Activated CD8-positive, alpha-beta memory T cell treated with anti-CD3 and anti-CD28 coated beads, Interleukin-2, amount 50 U/mL, for 48 hours (primary cell): ENCODE measurements around the gene FAAH.

Experiments used
- DNase-seq: peaks from one replicate; pipeline ENCODE4 v3.0.0-alpha.2; 2020

Gene FAAH

DNA sequence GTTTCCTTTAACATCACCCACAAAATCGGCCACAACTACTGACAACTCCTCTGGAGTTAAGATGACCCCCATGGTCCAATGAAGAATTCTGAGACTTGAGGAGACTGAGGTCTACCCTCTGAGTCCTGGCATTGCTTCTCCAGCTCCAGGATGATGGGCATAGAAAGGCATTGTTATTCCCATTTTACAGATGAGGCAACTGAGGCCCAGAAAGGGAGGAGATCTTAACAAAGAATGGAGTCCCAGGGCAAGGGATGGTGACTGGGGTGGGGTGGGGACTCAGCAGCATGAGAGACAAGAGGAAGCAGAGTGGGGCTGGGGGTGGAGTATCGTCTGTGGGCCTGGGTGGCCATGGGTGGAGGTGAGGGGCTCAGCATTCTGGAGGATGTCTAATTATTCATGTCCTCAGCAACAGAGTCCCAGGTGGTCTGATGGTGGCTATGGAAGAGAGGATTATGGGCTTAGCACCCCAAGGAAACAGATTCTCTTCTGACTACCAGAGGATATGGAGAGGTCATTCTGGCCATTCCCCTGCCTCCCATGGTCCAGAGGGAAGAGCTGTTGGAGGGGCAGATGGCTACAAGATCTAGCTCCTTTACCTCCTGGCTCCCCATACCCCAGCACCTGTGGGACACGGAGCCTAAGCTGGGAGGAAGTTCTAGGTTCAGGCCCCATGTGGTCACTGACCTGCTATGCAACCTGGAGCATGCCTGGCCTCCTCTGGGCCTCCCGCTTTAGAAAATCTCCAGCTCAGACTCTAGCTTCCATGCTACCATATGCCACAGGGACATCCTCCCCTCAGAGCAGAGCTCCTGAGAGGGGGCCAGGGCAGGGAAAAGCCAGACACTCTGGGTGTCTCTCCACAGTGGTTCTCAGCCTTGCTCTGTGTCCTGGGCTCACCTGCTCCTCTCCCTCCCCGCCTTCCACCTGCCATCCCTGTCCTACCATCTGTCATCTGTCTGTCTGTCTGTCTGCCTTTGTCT lies 58.1 kb downstream of the FAAH start:
- no peak for DNase-seq

DNA sequence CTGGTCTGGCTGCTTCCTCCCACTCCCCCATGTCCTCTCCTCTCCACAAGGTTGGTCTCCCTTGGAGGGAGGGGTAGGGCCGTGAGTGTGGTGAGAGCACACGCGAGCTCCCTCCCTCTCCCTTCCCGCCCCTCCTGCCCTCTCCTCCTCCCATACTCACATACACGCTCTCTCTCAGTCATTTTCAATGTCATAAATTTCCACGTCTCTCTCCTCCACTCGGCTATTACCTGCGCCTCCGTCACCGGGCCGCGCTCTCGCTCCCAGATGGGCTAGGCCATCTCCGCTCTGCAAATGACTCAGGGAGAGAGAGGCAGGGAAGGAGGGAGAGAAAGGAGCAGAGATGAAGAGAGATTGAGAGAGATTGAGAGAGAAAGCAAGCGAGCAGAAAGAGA lies 58.8 kb downstream of the FAAH start:
- DNase-seq: no peak

DNA sequence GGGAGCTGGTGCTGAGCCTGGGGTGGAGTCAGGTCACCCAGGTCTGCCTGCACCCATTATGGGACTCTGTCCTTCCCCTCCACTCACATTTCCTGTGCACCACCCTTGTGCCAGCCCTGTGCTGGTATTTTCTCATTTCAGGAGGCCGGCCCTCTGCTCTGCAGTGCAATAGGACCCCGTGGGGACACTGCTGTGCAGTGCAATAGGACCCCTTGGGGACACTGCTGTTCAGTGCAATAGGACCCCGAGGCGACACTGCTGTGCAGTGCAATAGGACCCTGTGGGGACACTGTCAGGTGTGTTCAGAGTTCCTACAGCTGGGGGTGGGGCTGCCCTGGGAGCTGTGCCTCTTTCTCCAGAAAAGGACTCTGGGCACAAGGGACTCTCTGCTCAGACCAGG lies 59.3 kb downstream of the FAAH start:
- DNase-seq: no peak

DNA sequence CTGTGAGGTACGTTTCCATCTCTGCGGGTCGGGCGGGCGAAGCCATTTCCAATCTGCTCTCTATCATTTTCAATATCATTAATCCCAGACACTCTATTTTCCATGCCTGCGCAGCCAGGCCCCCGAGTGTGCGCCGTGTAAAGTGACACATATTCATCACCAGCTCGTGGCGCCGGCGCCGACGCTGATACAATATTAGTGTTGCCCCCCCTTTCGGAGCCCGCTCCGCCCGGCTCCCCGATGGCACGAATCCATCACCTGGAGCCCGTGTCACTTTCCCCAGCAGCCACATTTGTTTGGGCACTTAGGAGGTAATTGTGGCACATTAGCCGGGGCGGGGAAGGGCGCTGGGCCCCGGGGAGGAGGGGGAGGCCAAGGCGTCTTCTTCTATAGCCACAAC lies 61.8 kb downstream of the FAAH start:
- DNase-seq: no peak

DNA sequence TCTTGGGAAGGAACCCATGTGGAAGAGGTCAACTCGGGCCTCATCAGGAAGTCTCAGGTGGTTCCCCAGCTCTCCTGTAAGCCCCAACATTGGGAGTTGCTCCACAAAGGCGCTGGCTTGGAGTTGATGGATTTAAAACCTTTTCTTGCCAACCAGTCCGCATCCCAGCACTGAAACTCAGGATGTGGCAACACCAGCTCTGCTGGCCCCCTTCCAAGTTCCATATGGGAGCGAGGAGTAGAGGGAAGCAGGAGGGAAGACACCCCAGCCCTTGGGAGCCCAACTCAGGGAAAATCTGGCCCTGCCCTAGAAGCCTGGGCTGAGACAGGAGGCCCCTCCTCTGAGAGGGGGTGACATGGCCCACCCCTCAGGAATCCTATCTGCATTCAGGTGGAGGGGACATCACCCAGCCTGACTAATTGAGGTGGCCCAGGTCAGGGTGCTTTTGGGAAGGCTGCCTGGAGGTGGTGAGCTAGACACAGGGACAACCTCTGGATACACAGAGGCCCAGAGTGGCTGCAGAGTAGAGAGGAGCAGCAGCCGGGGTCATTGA lies 62.4 kb downstream of the FAAH start:
- DNase-seq: no peak

DNA sequence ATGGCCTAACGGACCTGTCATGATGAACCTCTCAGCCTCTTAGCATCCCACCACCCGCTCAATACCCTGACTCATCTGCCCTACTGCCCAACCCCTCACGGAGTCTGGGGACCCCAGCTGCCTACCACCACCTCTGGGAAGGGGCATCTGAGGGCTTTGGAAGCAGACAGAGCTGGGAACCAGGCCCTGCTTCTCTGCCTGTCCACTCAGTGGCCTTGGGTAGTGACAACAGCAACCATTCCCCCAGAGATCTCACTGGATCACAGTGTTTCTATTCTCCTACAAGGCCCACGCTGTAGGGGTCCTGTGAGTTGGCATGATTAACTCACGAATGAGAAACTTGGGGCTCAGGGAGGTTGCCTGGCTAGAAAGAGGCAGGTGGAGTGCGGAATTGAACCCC lies 63.1 kb downstream of the FAAH start:
- DNase-seq: no peak

DNA sequence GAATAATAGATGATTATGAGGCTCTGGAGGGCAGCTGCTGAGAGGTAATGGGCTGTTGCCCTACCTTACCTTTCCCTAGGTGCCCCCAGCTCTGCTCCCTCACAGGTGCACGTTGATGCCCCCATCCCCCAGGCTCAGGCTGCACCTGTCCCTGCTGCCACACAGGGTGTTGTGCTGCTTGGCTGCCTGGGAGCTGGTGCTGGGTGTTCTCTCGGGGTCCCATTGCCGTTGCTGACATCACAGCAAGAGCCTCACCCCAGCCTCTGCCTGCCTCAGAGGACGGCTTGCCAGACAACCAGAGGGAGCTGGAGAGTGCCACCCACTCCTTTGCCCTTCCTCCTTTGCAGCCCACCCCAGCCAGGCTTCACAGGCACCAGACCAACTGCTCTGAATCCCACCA lies 64.1 kb downstream of the FAAH start:
- DNase-seq: no peak

DNA sequence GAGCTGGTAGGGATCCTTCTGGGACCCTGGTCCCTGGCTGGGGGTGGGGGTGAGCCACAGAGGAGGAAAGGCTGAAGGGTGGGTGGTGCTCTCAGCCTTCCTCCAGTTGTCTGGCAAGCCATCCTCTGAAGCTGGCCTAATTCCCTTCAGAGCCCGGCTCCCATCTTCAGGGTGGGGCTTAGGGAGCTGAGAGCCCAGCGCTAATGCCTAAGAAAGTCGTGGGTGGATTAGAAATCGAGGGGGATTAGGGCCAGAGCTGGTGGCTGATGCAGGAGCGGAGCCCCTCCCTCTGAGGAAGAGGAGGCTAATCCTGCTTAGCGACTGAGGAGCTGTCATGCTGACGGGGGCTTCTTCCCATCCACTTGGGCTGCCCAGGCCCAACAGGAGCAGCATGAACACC lies 64.7 kb downstream of the FAAH start:
- no peak for DNase-seq

DNA sequence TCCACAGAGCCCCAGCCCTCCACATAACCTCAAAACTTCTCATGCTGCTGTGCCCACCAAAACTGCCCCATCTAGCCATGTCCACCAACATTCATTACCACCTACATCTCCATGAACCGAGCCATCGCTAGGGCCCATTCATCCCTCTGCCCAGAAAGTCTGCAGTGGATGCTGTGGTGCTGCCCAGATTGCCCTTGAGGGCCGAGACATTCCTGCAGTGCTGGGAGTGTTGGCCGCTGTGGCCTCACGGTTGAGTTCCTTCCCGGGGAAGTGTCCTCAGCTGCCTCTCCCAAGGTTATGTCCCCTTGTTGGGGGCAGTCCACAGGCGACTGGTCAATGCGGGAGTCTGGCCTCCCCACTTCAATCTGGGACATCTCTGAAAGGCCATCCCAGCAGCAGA lies 65.2 kb downstream of the FAAH start:
- no peak for DNase-seq

DNA sequence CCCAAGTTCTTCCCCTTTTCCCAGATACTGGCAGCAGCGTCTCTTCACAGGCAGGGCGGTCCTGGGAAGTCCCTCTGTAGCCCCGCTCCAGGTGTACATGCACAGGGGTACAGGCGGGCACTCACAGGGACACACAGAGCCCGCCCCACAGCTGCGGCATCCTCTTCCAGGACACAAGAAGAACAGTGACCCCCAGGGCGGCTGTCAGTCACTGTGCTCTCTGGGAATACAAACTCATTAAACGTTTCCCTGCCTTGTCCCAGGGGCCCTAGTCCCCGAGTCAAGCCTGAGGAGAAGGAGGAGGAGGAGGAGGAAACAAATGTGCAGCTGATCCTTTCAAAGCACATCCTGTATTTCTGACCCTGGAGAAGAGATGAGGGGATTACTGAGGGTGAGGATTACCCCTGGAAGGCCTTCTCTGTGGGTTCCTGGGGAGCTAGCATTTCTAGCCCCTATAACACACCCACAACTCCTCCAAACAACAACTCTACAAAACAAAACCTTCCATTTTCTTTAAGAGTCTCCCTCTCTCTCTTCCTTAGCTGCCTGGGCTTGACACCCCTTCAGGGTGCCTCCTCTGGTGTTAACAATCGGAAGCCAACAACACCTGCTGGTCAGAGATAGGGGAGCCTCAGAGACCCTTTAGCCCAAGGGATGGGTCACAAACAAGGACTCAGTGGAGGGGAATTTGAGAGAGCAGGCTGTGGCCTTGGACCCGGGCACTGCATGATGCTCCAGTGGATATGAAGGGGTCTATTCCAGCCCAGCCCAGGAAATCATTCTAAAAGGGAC lies 67.1 kb downstream of the FAAH start:
- no peak for DNase-seq

DNA sequence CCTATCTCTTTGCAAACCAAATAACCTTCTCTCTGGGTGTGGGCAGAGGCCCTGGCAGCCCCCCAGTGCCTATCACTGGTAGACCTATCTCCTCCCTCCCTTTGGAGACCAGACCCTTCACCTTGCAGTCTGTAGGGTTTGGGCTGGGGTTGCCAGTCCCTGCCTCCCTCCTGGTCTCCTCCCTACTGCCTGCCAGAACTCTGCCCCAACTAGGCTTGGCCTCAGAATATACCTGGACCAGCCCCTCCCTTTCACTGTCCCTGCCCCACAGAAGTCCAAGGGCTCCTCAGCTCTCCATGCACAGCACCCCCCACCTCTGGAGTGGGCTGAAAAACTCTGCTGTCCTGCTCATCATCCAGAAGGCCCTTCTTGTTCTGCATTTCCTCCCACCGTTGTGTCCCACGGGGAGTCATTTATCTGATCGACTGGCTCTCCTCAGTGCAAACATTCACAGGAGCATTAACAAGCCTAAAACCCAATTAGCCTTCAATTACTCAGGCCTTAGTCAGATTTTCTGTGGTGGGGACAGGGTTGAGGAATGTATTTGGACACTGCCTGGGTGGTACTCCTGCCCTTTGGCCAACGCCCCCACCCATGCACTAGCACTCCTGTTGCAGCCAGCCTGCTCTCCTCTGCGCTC lies 67.8 kb downstream of the FAAH start:
- DNase-seq: no peak
